Calu3 (cell line): ENCODE results near the gene ABHD3. TPM values are rescaled to one million over a fixed set of nuclear protein-coding genes. Genes with fewer than 3 reads are reported as not detected.

Source experiments
- BruUV-seq: library from RNA; stranded (reverse); fragments of 400-500 nt; replicated peaks from 2 replicates; lab custom pipeline; 2021; lab: Mats Ljungman, UMichigan
- CTCF ChIA-PET: fragments of 300-600 bp; sonication (Branson Sonifier 250); formaldehyde crosslinking; loops from one replicate; lab custom pipeline; 2022; ENCODE audit warnings: antibody characterized with exemption; lab: Charles Lee
- DNase-seq: peaks from one replicate; pipeline ENCODE4 v3.0.0; 2022
- H3K27ac Mint-ChIP-seq: one replicate; pipeline ENCODE4 v1.8.0; 2022; ENCODE audit warnings: mixed read lengths; ENCODE audit not compliant: unreplicated experiment
- H3K27me3 Mint-ChIP-seq: one replicate; pipeline ENCODE4 v1.8.0; 2022; ENCODE audit warnings: mixed read lengths; ENCODE audit not compliant: unreplicated experiment
- H3K36me3 Mint-ChIP-seq: one replicate; pipeline ENCODE4 v1.8.0; 2022; ENCODE audit warnings: mild to moderate bottlenecking, moderate library complexity, mixed read lengths; ENCODE audit not compliant: insufficient read depth, unreplicated experiment
- H3K4me1 Mint-ChIP-seq: one replicate; pipeline ENCODE4 v1.8.0; 2022; ENCODE audit warnings: mild to moderate bottlenecking, low read depth, mixed read lengths; ENCODE audit not compliant: unreplicated experiment
- H3K4me3 Mint-ChIP-seq: one replicate; pipeline ENCODE4 v1.8.0; 2022; ENCODE audit warnings: mild to moderate bottlenecking, low read depth, moderate library complexity, mixed read lengths; ENCODE audit not compliant: unreplicated experiment
- H3K9me3 Mint-ChIP-seq: one replicate; pipeline ENCODE4 v1.8.0; 2022; ENCODE audit warnings: low read depth, mixed read lengths; ENCODE audit not compliant: unreplicated experiment
- intact Hi-C: fragments of 100-400 bp; cut with micrococcal nuclease; formaldehyde crosslinking; loops from one replicate; pipeline ENCODE4 v1.10.0; 2022; ENCODE audit not compliant: unreplicated experiment
- total RNA-seq: library from RNA; stranded (reverse); gene quantifications from 2 replicates; pipeline ENCODE4 v1.2.3, GENCODE V29; 2022
- TF ChIP-seq, protein P1 (sequence below): fragments of 200-600 bp; IDR thresholded peaks from one replicate; pipeline ENCODE4 v1.8.0; 2022; ENCODE audit warnings: antibody characterized with exemption; ENCODE audit not compliant: unreplicated experiment

Gene ABHD3
- total RNA-seq, 1 experiment from 2014 or later: 43.5 TPM

- Mint-ChIP-seq H3K4me1 (no peaks in the 10 kb centered on the region), H3K9me3 (peaks cover 4% of the 10 kb centered on the region), H3K27me3 (no peaks in the 10 kb centered on the region), H3K27ac (no peak overlapping the region), H3K4me3 (no peak overlapping the region), H3K36me3 (peaks cover 28% of the 10 kb centered on the region)
- no peak for DNase-seq
- TF ChIP-seq, protein P1, sequence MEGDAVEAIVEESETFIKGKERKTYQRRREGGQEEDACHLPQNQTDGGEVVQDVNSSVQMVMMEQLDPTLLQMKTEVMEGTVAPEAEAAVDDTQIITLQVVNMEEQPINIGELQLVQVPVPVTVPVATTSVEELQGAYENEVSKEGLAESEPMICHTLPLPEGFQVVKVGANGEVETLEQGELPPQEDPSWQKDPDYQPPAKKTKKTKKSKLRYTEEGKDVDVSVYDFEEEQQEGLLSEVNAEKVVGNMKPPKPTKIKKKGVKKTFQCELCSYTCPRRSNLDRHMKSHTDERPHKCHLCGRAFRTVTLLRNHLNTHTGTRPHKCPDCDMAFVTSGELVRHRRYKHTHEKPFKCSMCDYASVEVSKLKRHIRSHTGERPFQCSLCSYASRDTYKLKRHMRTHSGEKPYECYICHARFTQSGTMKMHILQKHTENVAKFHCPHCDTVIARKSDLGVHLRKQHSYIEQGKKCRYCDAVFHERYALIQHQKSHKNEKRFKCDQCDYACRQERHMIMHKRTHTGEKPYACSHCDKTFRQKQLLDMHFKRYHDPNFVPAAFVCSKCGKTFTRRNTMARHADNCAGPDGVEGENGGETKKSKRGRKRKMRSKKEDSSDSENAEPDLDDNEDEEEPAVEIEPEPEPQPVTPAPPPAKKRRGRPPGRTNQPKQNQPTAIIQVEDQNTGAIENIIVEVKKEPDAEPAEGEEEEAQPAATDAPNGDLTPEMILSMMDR: no peak
- intact Hi-C loops: loop anchor here (5.0 to 10.0 kb wide), 2 partner anchors 71 to 128 kb away; partner anchors contain the start of gene SNRPD1
- CTCF ChIA-PET: no interaction called here
- BruUV-seq: TSS peak; percentile 25
These were observed 38.7 kb upstream of the ABHD3 start for GRCh38 chr18:21743166-21743832.

DNA sequence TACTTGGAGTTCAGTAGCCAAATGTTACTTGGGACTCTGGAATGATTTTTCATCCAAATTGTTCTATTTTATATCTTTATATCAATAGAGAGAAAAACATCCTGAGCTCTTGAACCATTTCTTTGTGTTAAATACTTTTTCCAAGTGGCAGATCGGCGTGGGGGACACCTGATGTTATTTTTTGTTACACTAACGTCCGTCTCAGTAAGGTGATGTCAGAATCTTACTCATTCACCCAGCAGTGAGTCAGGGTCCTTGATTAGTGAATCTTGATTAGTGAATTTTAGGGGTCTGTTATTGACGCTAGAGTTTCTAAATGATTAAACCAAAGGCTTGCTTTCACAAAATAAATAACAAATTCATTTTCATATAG is 37.7 kb upstream of the ABHD3 start:
- intact Hi-C loops: loop anchor here (5.0 to 10.0 kb wide), 2 partner anchors 70 to 128 kb away; partner anchors contain the start of gene SNRPD1
- Mint-ChIP-seq H3K36me3 (peaks cover 28% of the 10 kb centered on the region), H3K4me3 (peak overlapping the region; percentile 87), H3K27ac (peak overlapping the region; percentile 30), H3K27me3 (no peaks in the 10 kb centered on the region), H3K9me3 (peaks cover 7% of the 10 kb centered on the region), H3K4me1 (no peaks in the 10 kb centered on the region)
- BruUV-seq: no TSS peak
- no peak for DNase-seq
- TF ChIP-seq, protein P1: no peak
- CTCF ChIA-PET: no interaction called here

DNA sequence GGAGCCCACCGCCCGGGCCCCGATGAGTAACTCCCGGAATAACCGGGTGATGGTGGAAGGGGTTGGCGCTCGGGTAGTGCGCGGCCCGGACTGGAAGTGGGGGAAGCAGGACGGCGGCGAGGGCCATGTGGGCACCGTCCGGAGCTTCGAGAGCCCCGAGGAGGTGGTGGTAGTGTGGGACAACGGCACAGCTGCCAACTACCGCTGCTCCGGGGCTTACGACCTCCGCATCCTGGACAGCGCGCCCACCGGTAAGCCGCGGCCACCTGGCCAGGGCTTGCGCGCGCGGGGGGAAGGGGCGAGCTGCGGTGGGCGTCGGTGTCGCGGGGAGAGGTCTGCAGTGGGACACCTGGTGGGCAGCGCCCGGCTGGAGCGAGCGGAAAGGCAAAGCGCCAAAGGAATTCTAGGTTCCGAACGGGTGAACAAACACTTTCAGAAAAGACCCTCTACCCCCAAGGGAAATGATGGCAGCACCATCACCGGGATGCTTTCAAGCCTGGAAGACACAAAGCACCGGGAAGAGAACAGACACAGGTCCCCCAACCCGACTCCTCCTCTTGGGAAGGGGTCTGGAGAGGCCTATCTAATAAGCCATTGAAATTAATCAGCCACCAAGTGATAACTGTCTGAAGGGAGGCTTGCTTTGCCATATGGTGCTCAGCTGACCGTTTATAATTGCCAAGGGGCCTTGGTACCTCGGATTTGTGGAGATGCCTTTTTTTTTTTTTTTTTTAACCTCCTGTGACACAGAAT is 37.2 kb upstream of the ABHD3 start:
- peak overlapping the region; percentile 87 for H3K4me3 Mint-ChIP-seq
- peaks cover 28% of the 10 kb centered on the region for H3K36me3 Mint-ChIP-seq
- no peaks in the 10 kb centered on the region for H3K27me3 Mint-ChIP-seq
- BruUV-seq: no TSS peak
- TF ChIP-seq, protein P1: no peak
- peaks cover 9% of the 10 kb centered on the region for H3K9me3 Mint-ChIP-seq
- peak overlapping the region; percentile 30 for H3K27ac Mint-ChIP-seq
- CTCF ChIA-PET: no interaction called here
- DNase-seq: peak; percentile 28
- intact Hi-C loops: loop anchor here (5.0 to 10.0 kb wide), 2 partner anchors 69 to 127 kb away; partner anchors contain the start of gene SNRPD1
- H3K4me1 Mint-ChIP-seq: no peaks in the 10 kb centered on the region

DNA sequence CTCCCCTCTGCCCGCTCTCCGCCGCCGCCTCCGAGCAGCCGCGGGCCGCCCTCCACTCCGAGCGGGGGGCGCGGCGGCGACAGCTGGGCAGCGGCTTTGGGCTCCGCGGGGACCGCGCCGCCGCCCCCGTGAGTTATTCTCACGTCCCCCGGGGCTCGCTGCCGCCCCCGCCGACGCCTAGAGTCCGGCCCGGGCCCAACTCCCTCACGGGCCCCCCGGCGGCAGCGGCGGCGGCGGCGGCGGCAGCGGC is 36.7 kb upstream of the ABHD3 start:
- no peak for DNase-seq
- H3K4me3 Mint-ChIP-seq: peak overlapping the region; percentile 87
- no peaks in the 10 kb centered on the region for H3K27me3 Mint-ChIP-seq
- peaks cover 14% of the 10 kb centered on the region for H3K9me3 Mint-ChIP-seq
- TF ChIP-seq, protein P1: no peak
- H3K36me3 Mint-ChIP-seq: peaks cover 28% of the 10 kb centered on the region
- intact Hi-C loops: loop anchor here (5.0 to 10.0 kb wide), 2 partner anchors 69 to 126 kb away; partner anchors contain the start of gene SNRPD1
- no peaks in the 10 kb centered on the region for H3K4me1 Mint-ChIP-seq
- H3K27ac Mint-ChIP-seq: no peak overlapping the region
- CTCF ChIA-PET: interaction anchor here (1.3 kb wide), 1 partner anchor 37 kb away, joined by 6 read pairs; no protein-coding TSS in a partner anchor
- BruUV-seq: no TSS peak
